Measurements from ENCODE around the gene STON1. TPM values are rescaled to one million over a fixed set of nuclear protein-coding genes. Genes with fewer than 3 reads are reported as not detected.
"Not testable (repeated sequence)": the region's sequence is repeated elsewhere in the genome, so short reads cannot be mapped to it uniquely, and the experiment has no call there.

The STON1 gene
- total and polyA plus RNA-seq, 12 donors: 4.6 to 51.1 (median 13.4) TPM

DNA sequence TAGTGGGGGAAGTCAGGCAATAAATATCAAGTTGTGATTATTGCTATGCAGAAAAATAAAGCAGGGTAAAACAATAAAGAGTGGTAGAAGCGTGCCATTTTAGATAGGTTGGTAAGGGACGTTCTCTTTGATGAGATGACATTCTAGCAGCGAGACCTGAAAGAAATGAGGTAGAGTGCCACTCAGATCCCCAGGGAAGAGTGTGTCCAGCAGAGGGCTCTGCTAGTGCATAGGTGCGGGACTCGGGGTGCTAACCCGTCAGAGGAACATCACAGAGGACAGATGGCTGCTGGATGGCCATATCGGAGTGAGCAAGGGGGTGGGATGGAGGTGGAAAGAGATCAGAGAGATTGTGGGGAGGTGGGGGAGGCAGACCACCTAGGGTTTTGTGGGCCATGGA is 71.4 kb downstream of the STON1 start:
- 48 to 66% (median 55%) methylated on average over 7 of the region's 7 CpGs for WGBS, 4 donors
- Histone ChIP-seq H3K4me3 (no peak overlapping the region), H3K27ac (no peak overlapping the region), H3K9me3 (replicated peaks in 1 of 3) (no peaks in the 10 kb centered on the region), H3K36me3 (replicated peaks in 1 of 2) (no peaks in the 10 kb centered on the region), H3K27me3 (no peaks in the 10 kb centered on the region), H3K4me1 (replicated peaks in 1 of 2) (peaks cover 0 to 9% of the 10 kb centered on the region in 2 donors)
- intact Hi-C loops (cut with DNase I): no loop called here
- DNase-seq: peak in 2 of 7 donors; percentile 10 to 66
- TF ChIP-seq CTCF (IDR thresholded peaks at IDR 0.05): peak in 2 of 6 experiments; percentile 19 to 35
- no peak for TF ChIP-seq POLR2A (IDR thresholded peaks at IDR 0.05)

GRCh38 chr2:48605482-48606175 is 75.7 kb downstream of the STON1 start:
- H3K9me3 ChIP-seq (replicated peaks in 1 of 3): no peaks in the 10 kb centered on the region
- H3K27ac ChIP-seq: no peak overlapping the region
- H3K27me3 ChIP-seq: no peaks in the 10 kb centered on the region
- TF ChIP-seq POLR2A (IDR thresholded peaks at IDR 0.05) (no peak), CTCF (IDR thresholded peaks at IDR 0.05) (no peak)
- 81 to 90% (median 86%) methylated on average over 5 of the region's 5 CpGs for WGBS, 4 donors
- DNase-seq: no peak
- no peak overlapping the region for H3K4me3 ChIP-seq
- intact Hi-C loops (cut with DNase I): no loop called here
- H3K4me1 ChIP-seq (replicated peaks in 1 of 2): peaks cover 0 to 7% of the 10 kb centered on the region in 2 donors
- no peaks in the 10 kb centered on the region for H3K36me3 ChIP-seq (replicated peaks in 1 of 2)

DNA sequence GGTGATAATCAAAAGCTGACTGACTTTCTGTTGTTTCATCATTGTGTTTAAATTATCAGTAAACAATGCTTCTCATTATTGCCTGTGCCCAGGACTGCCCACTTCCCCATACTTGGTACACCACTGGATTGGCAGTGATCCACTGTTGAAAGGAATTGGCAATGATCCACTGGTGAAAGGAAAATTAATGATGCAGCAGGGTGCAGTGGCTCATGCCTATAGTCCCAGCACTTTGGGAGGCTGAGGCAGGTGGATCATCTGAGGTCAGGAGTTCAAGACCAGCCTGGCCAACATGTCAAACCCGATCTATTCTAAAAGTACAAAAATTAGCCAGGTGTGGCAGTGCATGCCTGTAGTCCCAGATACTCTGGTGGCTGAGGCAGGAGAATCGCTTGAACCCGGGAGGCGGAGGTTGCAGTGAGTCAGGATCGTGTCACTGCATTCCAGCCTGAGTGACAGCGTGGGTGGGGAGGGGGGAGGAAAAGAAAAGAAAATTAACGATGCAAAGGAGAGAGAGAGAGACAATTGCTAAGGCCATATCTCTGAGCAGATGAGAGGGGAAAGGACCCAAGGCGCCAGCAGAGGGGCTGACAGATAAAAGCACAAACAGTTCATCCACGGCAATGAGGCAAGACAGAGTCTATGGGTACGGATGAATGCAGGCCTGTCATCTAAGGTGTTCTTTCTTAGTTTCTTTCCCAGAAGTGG is 77.5 kb downstream of the STON1 start:
- Histone ChIP-seq H3K27ac (no peak overlapping the region), H3K36me3 (replicated peaks in 1 of 2) (no peaks in the 10 kb centered on the region), H3K4me1 (replicated peaks in 1 of 2) (no peaks in the 10 kb centered on the region), H3K9me3 (replicated peaks in 1 of 3) (no peaks in the 10 kb centered on the region), H3K4me3 (no peak overlapping the region), H3K27me3 (no peaks in the 10 kb centered on the region)
- TF ChIP-seq POLR2A (IDR thresholded peaks at IDR 0.05): no peak
- DNase-seq: no peak
- intact Hi-C loops (cut with DNase I): no loop called here
- 72 to 85% (median 82%) methylated on average over 10 of the region's 10 CpGs for WGBS, 4 donors

GRCh38 chr2:48613211-48613610 is 83.3 kb downstream of the STON1 start:
- 63 to 73% (median 68%) methylated on average over 2 of the region's 2 CpGs for WGBS, 4 donors
- no peaks in the 10 kb centered on the region for H3K4me1 ChIP-seq (replicated peaks in 1 of 2)
- intact Hi-C loops (cut with DNase I): no loop called here

GRCh38 chr2:48614581-48614980 is 84.6 kb downstream of the STON1 start:
- H3K27ac ChIP-seq; intact Hi-C loops (cut with DNase I); H3K9me3 ChIP-seq (replicated peaks in 1 of 3); DNase-seq; H3K4me3 ChIP-seq; H3K4me1 ChIP-seq (replicated peaks in 1 of 2); H3K36me3 ChIP-seq (replicated peaks in 1 of 2); H3K27me3 ChIP-seq: not testable (repeated sequence)
- 91 to 98% (median 93%) methylated on average over 5 to 35 of the region's 35 CpGs for WGBS, 4 donors

More at GRCh38 chr2:48613211-48613610, 83.3 kb downstream of the STON1 start:
- Histone ChIP-seq H3K4me3 (no peak overlapping the region), H3K36me3 (replicated peaks in 1 of 2) (no peaks in the 10 kb centered on the region), H3K27me3 (no peaks in the 10 kb centered on the region), H3K9me3 (replicated peaks in 1 of 3) (no peaks in the 10 kb centered on the region), H3K27ac (no peak overlapping the region)
- no peak for TF ChIP-seq CTCF (IDR thresholded peaks at IDR 0.05)
- TF ChIP-seq POLR2A (IDR thresholded peaks at IDR 0.05): no peak
- no peak for DNase-seq
